ENCODE measurements around the gene TBC1D2. TPM values are rescaled to one million over a fixed set of nuclear protein-coding genes. Genes with fewer than 3 reads are reported as not detected.

The TBC1D2 gene
- polyA plus RNA-seq, 4 donors, result 12.2 to 42.0 (median 28.0) TPM

GRCh38 chr9:98242426-98242825 lies 13.0 kb downstream of the TBC1D2 start:
- H3K27ac ChIP-seq (ENCODE audit: low read depth in 1 of 3, low read length in 2 of 3), result no peak overlapping the region
- peaks cover 0 to 46% (median 6%) of the 10 kb centered on the region in 3 donors for H3K36me3 ChIP-seq (ENCODE audit: control insufficient read depth in 3 of 3, insufficient read depth in 2 of 3, low read depth in 1 of 3, low read length in 3 of 3)
- WGBS, 3 donors, result 80 to 85% (median 80%) methylated on average over 3 of the region's 3 CpGs
- DNase-seq (no peak), FAIRE-seq (no peak)
- no peaks in the 10 kb centered on the region for H3K9me3 ChIP-seq (ENCODE audit: control insufficient read depth in 2 of 2, insufficient read depth in 1 of 2, low read depth in 1 of 2, low read length in 1 of 2)
- no peaks in the 10 kb centered on the region for H3K27me3 ChIP-seq (ENCODE audit: control insufficient read depth in 3 of 3, insufficient read depth in 3 of 3, low read length in 3 of 3)
- H3K4me1 ChIP-seq (ENCODE audit: control insufficient read depth in 3 of 3, insufficient read depth in 2 of 3, low read depth in 1 of 3, low read length in 2 of 3), result peaks cover 0 to 30% (median 3%) of the 10 kb centered on the region in 3 donors
- no peak overlapping the region for H3K4me3 ChIP-seq (ENCODE audit: low read depth in 1 of 3, low read length in 3 of 3)

- H3K4me1 ChIP-seq (ENCODE audit: control insufficient read depth in 3 of 3, insufficient read depth in 2 of 3, low read depth in 1 of 3, low read length in 2 of 3), result peaks cover 0 to 32% (median 3%) of the 10 kb centered on the region in 3 donors
- peak; percentile 63 to 83 for DNase-seq
- H3K36me3 ChIP-seq (ENCODE audit: control insufficient read depth in 3 of 3, insufficient read depth in 2 of 3, low read depth in 1 of 3, low read length in 3 of 3), result peaks cover 0 to 41% (median 6%) of the 10 kb centered on the region in 3 donors
- no peaks in the 10 kb centered on the region for H3K9me3 ChIP-seq (ENCODE audit: control insufficient read depth in 2 of 2, insufficient read depth in 1 of 2, low read depth in 1 of 2, low read length in 1 of 2)
- 54 to 75% (median 61%) methylated on average over 8 of the region's 8 CpGs for WGBS, 3 donors
- no peak for FAIRE-seq
- H3K4me3 ChIP-seq (ENCODE audit: low read depth in 1 of 3, low read length in 3 of 3), result no peak overlapping the region
- peak overlapping the region in 1 of 3 donors; percentile 69 for H3K27ac ChIP-seq (ENCODE audit: low read depth in 1 of 3, low read length in 2 of 3)
- no peaks in the 10 kb centered on the region for H3K27me3 ChIP-seq (ENCODE audit: control insufficient read depth in 3 of 3, insufficient read depth in 3 of 3, low read length in 3 of 3)
These were observed 13.8 kb downstream of the TBC1D2 start for GRCh38 chr9:98241357-98242300.

- H3K4me1 ChIP-seq (ENCODE audit: control insufficient read depth in 3 of 3, insufficient read depth in 2 of 3, low read depth in 1 of 3, low read length in 2 of 3), result peaks cover 0 to 31% (median 3%) of the 10 kb centered on the region in 3 donors
- no peaks in the 10 kb centered on the region for H3K27me3 ChIP-seq (ENCODE audit: control insufficient read depth in 3 of 3, insufficient read depth in 3 of 3, low read length in 3 of 3)
- no peak for FAIRE-seq
- DNase-seq, result no peak
- no peak overlapping the region for H3K4me3 ChIP-seq (ENCODE audit: low read depth in 1 of 3, low read length in 3 of 3)
- H3K27ac ChIP-seq (ENCODE audit: low read depth in 1 of 3, low read length in 2 of 3), result no peak overlapping the region
- no peaks in the 10 kb centered on the region for H3K9me3 ChIP-seq (ENCODE audit: control insufficient read depth in 2 of 2, insufficient read depth in 1 of 2, low read depth in 1 of 2, low read length in 1 of 2)
- WGBS, 3 donors, result 91 to 97% (median 93%) methylated on average over 3 of the region's 3 CpGs
- peaks cover 0 to 37% (median 4%) of the 10 kb centered on the region in 3 donors for H3K36me3 ChIP-seq (ENCODE audit: control insufficient read depth in 3 of 3, insufficient read depth in 2 of 3, low read depth in 1 of 3, low read length in 3 of 3)
These were observed 15.0 kb downstream of the TBC1D2 start for GRCh38 chr9:98240475-98240874.

GRCh38 chr9:98236901-98237487 lies 18.5 kb downstream of the TBC1D2 start:
- no peak for FAIRE-seq
- H3K27ac ChIP-seq (ENCODE audit: low read depth in 1 of 3, low read length in 2 of 3), result peak overlapping the region in 1 of 3 donors; percentile 70
- no peaks in the 10 kb centered on the region for H3K27me3 ChIP-seq (ENCODE audit: control insufficient read depth in 3 of 3, insufficient read depth in 3 of 3, low read length in 3 of 3)
- H3K4me1 ChIP-seq (ENCODE audit: control insufficient read depth in 3 of 3, insufficient read depth in 2 of 3, low read depth in 1 of 3, low read length in 2 of 3), result peaks cover 4 to 52% (median 8%) of the 10 kb centered on the region in 3 donors
- DNase-seq, result peak; percentile 70 to 90
- H3K9me3 ChIP-seq (ENCODE audit: control insufficient read depth in 2 of 2, insufficient read depth in 1 of 2, low read depth in 1 of 2, low read length in 1 of 2), result no peaks in the 10 kb centered on the region
- peaks cover 4 to 41% (median 5%) of the 10 kb centered on the region in 3 donors for H3K36me3 ChIP-seq (ENCODE audit: control insufficient read depth in 3 of 3, insufficient read depth in 2 of 3, low read depth in 1 of 3, low read length in 3 of 3)
- WGBS, 3 donors, result 22 to 62% (median 46%) methylated on average over 8 of the region's 8 CpGs
- no peak overlapping the region for H3K4me3 ChIP-seq (ENCODE audit: low read depth in 1 of 3, low read length in 3 of 3)

- DNase-seq, result no peak
- no peak overlapping the region for H3K4me3 ChIP-seq (ENCODE audit: low read depth in 1 of 3, low read length in 3 of 3)
- WGBS, 3 donors, result 60 to 76% (median 74%) methylated on average over 9 of the region's 9 CpGs
- no peaks in the 10 kb centered on the region for H3K9me3 ChIP-seq (ENCODE audit: control insufficient read depth in 2 of 2, insufficient read depth in 1 of 2, low read depth in 1 of 2, low read length in 1 of 2)
- no peak for FAIRE-seq
- no peaks in the 10 kb centered on the region for H3K27me3 ChIP-seq (ENCODE audit: control insufficient read depth in 3 of 3, insufficient read depth in 3 of 3, low read length in 3 of 3)
- H3K27ac ChIP-seq (ENCODE audit: low read depth in 1 of 3, low read length in 2 of 3), result peak overlapping the region in 1 of 3 donors; percentile 96
- H3K4me1 ChIP-seq (ENCODE audit: control insufficient read depth in 3 of 3, insufficient read depth in 2 of 3, low read depth in 1 of 3, low read length in 2 of 3), result peaks cover 2 to 54% (median 11%) of the 10 kb centered on the region in 3 donors
- H3K36me3 ChIP-seq (ENCODE audit: control insufficient read depth in 3 of 3, insufficient read depth in 2 of 3, low read depth in 1 of 3, low read length in 3 of 3), result peaks cover 0 to 35% (median 5%) of the 10 kb centered on the region in 3 donors
These were observed 20.3 kb downstream of the TBC1D2 start for GRCh38 chr9:98235126-98235525.

- no peaks in the 10 kb centered on the region for H3K27me3 ChIP-seq (ENCODE audit: control insufficient read depth in 3 of 3, insufficient read depth in 3 of 3, low read length in 3 of 3)
- peak; percentile 78 to 90 for DNase-seq
- H3K27ac ChIP-seq (ENCODE audit: low read depth in 1 of 3, low read length in 2 of 3), result peak overlapping the region; percentile 60 to 96 (median 68)
- 29 to 63% (median 48%) methylated on average over 9 of the region's 9 CpGs for WGBS, 3 donors
- H3K9me3 ChIP-seq (ENCODE audit: control insufficient read depth in 2 of 2, insufficient read depth in 1 of 2, low read depth in 1 of 2, low read length in 1 of 2), result no peaks in the 10 kb centered on the region
- H3K36me3 ChIP-seq (ENCODE audit: control insufficient read depth in 3 of 3, insufficient read depth in 2 of 3, low read depth in 1 of 3, low read length in 3 of 3), result peaks cover 0 to 38% (median 7%) of the 10 kb centered on the region in 3 donors
- no peak for FAIRE-seq
- H3K4me1 ChIP-seq (ENCODE audit: control insufficient read depth in 3 of 3, insufficient read depth in 2 of 3, low read depth in 1 of 3, low read length in 2 of 3), result peaks cover 2 to 62% (median 14%) of the 10 kb centered on the region in 3 donors
- no peak overlapping the region for H3K4me3 ChIP-seq (ENCODE audit: low read depth in 1 of 3, low read length in 3 of 3)
These were observed 21.1 kb downstream of the TBC1D2 start for GRCh38 chr9:98234245-98234825.

GRCh38 chr9:98232926-98233325 lies 22.5 kb downstream of the TBC1D2 start:
- Histone ChIP-seq H3K27ac (ENCODE audit: low read depth in 1 of 3, low read length in 2 of 3) (peak overlapping the region in 1 of 3 donors; percentile 96), H3K4me3 (ENCODE audit: low read depth in 1 of 3, low read length in 3 of 3) (no peak overlapping the region), H3K4me1 (ENCODE audit: control insufficient read depth in 3 of 3, insufficient read depth in 2 of 3, low read depth in 1 of 3, low read length in 2 of 3) (peaks cover 4 to 76% (median 14%) of the 10 kb centered on the region in 3 donors), H3K36me3 (ENCODE audit: control insufficient read depth in 3 of 3, insufficient read depth in 2 of 3, low read depth in 1 of 3, low read length in 3 of 3) (peaks cover 2 to 46% (median 9%) of the 10 kb centered on the region in 3 donors), H3K9me3 (ENCODE audit: control insufficient read depth in 2 of 2, insufficient read depth in 1 of 2, low read depth in 1 of 2, low read length in 1 of 2) (no peaks in the 10 kb centered on the region), H3K27me3 (ENCODE audit: control insufficient read depth in 3 of 3, insufficient read depth in 3 of 3, low read length in 3 of 3) (no peaks in the 10 kb centered on the region)
- FAIRE-seq (no peak), DNase-seq (no peak)
- WGBS, 3 donors, result 85 to 91% (median 89%) methylated on average over 5 of the region's 5 CpGs
